ENCODE measurements around the gene ZNF107.
"Not testable (repeated sequence)": the region's sequence is repeated elsewhere in the genome, so short reads cannot be mapped to it uniquely, and the experiment has no call there.

DNA sequence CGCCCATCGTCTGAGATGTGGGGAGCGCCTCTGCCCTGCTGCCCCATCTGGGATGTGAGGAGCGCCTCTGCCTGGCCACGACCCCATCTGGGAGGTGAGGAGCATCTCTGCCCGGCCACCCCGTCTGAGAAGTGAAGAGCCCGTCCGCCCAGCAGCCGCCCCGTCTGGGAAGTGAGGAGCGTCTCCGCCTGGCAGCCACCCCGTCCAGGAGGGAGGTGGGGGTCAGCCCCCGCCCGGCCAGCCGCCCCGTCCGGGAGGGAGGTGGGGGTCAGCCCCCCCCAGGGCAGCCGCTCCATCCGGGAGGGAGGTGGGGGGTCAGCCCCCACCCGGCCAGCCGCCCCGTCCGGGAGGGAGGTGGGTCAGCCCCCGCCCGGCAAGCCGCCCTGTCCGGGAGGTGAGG is 52.0 kb downstream of the ZNF107 start:
- not testable (repeated sequence) for TF ChIP-seq CTCF (IDR thresholded peaks at IDR 0.05; ENCODE audit: extremely low read depth in 1 of 2, insufficient read depth in 1 of 2, low read depth in 1 of 2, low read length in 2 of 2); POLR2A (IDR thresholded peaks at IDR 0.05; ENCODE audit: low read depth, low read length); FOS (IDR thresholded peaks at IDR 0.05; ENCODE audit: borderline replicate concordance, insufficient read depth, low read length); EZH2 (IDR thresholded peaks at IDR 0.05; ENCODE audit: borderline replicate concordance, low read depth, low read length, severe bottlenecking)
